ENCODE measurements around the gene PPP6R3.

GRCh38 chr11:68501813-68502212 lies 41.3 kb downstream of the PPP6R3 start:
- TF ChIP-seq, protein P1, sequence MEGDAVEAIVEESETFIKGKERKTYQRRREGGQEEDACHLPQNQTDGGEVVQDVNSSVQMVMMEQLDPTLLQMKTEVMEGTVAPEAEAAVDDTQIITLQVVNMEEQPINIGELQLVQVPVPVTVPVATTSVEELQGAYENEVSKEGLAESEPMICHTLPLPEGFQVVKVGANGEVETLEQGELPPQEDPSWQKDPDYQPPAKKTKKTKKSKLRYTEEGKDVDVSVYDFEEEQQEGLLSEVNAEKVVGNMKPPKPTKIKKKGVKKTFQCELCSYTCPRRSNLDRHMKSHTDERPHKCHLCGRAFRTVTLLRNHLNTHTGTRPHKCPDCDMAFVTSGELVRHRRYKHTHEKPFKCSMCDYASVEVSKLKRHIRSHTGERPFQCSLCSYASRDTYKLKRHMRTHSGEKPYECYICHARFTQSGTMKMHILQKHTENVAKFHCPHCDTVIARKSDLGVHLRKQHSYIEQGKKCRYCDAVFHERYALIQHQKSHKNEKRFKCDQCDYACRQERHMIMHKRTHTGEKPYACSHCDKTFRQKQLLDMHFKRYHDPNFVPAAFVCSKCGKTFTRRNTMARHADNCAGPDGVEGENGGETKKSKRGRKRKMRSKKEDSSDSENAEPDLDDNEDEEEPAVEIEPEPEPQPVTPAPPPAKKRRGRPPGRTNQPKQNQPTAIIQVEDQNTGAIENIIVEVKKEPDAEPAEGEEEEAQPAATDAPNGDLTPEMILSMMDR (IDR thresholded peaks at IDR 0.05; ENCODE audit: low read depth, low read length) = no peak
- no peak for TF ChIP-seq POLR2A (IDR thresholded peaks at IDR 0.05; ENCODE audit: extremely low read depth, insufficient read length)
